CD4-positive, alpha-beta T cell treated with Interleukin-21 for 1 hour (primary cell): ENCODE results near the gene CCDC15.
A peak's percentile ranks its signal among the peaks of the same experiment; 100 is the strongest.
"Not testable (repeated sequence)": the region's sequence is repeated elsewhere in the genome, so short reads cannot be mapped to it uniquely, and the experiment has no call there.

Experiments
- DNase-seq: peaks from one replicate; pipeline ENCODE4 v3.0.0-alpha.2; 2020

The CCDC15 gene

DNA sequence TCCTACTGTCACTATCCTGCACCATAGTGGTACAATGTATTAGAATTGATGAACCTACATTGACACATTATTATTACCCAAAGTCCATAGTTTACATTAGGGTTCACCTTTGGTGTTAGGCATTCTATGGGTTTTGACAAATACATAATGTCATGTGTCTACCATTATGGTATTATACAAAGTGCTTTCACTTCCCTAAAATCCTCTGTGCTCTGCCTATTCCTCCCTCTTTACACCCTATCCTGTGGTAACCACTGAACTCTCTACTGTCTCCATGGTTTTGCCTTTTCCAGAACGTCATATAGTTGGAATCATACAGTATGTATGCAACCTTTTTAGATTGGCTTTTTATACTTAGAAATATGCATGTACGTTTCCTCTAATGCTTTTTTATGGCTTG, 51.5 kb downstream of the CCDC15 start:
- no peak for DNase-seq

DNA sequence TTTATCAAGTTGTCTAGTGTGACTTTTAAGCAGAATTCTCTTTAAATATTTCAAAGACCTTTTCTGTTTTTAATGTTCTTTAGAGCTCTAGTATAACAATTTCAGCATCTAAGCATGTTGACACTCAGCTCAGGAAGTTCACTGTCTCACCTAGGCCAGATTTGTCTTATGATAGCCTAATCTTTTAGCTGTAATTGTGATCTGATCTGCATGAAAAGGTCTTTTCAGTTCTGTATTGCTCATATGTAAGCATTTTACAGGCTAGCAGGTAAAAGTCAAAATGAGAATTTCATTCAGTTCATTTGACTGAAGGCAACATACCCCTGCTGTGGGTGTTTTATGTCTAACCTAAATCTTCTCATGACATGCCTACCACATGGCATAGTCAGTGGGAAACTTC, 62.4 kb downstream of the CCDC15 start:
- no peak for DNase-seq

DNA sequence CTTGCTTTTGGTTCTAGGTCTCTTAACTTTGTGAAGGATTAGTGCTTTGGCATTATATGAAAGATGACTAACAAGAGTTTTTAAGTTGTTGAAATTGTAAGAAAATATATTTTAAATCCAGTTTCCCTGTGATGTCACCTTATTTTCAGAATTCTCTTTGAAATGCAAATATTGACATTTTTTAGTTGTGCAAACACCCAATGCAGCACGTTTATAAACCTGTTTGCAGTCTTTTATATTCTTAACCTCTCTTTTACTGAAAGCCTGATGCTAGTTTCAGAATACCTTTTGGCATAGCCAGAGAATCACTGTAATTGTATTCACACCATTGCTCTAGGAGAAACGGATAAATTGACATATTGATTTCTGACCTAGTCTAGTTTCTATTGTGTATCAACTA, 66.3 kb downstream of the CCDC15 start:
- DNase-seq = no peak

DNA sequence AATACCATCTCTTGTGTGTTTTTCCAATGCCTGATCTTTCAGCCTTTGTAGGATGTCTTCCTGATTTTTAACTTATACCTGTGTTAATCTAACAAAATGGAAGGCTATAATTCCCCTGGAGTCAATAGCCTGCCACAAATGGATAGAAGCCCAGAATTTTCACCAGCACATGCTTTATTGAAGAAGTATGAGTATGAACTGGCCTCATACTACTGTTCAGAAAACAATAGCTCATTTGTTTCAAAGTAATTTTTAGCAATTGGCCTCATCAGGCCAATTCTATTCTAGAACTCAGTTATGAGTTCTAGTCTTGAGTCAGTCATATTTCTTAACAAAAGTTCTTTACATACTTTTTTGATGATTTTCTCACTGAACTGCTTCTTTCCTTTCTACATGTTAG, 68.5 kb downstream of the CCDC15 start:
- no peak for DNase-seq

DNA sequence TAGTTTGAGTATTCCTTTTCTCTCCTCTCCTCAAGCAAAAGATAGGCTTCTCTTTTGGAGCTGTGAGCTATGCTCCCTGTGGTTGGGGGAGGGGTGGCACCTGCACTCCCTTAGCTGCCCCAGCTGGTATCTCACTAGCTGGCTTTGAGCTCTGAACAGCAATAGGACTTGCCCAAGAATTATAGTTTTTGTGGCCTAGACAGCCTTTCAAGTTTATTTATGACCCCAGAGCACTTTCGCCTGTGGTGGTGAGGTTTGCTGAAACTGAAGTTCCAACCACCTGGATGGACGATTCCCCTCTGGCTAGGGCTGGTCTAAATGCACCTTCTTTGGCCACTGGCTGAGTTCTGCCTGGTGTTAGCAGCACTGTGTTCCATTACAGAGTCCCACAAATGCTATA, 72.0 kb downstream of the CCDC15 start:
- DNase-seq = no peak

DNA sequence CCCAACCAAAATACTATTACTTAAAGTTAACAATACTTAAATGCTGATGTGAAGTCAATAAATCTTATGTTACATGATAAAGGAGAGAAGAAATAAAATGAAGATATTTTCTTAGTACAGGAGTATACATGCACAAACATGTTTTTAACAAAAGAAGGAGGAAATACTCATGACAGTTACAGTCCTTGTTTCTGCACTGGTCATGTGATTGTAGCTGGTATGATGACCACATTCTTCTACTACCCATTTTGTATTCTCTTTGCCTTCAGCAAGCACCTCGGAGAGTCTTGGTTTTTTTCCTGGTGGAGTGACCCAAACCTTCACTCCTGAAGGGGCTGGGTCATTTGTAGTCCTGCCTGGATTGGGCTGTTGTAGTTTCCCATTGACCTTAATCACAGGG, 75.4 kb downstream of the CCDC15 start:
- not testable (repeated sequence) for DNase-seq

DNA sequence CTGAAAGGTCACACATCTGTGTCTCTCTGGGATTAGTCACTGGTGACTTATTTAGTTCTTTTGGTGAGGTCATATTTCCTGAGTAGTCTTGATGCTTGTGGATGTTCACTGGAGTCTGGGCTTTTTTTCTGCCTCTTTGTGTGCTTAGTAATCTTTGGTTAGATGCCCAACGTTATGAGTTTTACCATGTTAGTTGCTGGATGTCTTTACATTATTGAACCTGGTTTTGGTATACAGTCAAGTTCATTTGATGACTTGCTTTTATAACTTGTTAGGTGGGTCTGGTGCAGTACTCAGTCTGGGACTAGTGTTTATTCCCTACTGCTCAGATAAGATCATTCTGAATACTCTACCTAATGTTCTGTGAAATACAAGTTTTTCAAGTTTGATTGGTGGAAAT, 82.9 kb downstream of the CCDC15 start:
- DNase-seq = no peak

DNA sequence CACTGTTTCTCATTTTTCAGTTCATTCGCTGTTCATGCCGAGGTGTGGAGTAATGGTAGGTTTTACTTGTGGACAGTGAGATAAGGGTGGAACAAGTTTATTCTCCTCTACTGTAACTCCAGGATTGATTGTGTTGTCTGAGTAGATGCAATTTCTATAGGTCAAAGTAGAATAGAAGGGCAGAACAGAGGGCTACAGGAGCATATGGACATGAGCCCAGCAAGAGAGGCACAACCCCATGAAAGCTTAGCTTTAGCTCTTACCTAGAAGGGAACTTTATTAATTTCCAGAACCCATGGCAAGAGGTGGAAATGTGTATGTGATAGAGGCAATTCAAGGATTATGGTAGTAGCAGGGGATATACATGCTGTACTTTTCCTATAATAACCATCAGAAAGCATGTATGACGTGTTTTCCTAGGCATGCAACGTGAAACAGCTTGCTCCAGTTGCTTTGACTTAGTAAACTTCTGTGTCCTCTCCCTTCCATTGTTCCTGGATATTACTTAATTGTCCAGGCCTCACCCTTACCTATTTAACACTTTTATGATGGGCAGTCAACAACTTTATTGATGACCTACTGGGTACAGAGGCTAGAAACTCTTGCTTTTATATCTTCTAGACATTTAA, 95.3 kb downstream of the CCDC15 start:
- DNase-seq = no peak

DNA sequence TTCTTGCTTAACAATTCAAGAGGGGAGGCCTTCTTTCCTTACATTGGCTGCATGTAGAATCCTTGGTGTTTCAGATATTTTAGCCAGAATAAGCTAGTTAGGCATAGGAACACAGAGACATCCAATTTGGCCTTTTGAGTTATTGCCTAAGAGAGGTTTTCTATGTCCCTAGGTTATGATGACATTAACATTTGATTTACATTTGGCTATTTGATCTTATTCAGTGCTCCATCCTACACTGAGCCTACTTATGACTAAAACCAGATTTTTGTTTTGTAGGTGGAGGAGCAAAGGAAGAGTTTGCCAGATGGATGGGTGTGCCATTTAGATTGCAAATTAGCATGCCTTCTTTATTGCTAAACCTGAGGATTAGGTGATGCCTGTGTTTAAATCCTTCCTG, 98.0 kb downstream of the CCDC15 start:
- DNase-seq = no peak

DNA sequence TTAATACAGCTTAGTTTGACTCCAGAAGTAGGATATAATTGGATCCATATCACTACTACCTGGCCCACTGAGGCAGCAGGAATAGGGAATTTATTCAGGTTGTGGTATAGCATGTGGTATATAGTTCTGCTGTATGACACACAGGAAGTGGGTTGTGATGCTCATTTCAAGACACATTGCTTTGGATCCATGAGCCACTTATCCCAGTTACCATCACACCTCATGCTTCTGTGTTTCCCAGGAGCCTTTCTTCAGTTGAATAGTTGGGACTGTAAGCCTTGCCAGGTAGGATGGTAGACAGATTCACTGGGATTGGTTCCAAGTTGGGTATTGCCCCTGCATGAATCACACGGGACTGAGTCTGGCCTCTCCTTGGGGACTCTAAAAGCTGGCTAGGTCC, 99.2 kb downstream of the CCDC15 start:
- DNase-seq = no peak

DNA sequence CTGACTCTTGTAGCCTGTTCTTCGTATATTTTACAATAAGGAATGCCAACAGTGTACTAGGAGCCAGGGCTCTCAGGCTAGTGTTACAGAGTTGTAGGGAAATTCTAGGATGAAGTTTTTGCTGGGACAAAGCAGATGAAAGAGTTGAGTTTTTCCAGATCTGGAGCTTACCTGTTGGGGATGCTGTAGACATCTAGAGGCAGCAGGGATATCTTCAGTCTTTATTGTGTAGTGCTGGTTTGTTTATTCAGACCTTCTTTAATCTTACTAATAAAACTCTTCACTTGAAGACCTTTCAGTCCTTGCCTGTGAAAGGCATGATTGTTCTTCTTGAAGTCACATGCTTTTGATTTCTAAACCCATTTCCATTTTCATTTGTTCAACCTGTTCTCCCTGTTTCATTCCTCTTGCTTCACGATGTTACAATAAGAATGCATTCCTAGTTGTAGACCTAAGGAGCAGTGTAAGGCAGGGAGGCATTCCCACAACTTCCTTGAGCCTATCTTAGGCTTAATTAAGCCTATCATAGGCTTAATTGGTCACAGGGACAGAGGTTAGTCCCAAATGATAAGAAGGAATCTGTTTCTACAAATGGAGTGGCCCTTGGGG, 101.2 kb downstream of the CCDC15 start:
- DNase-seq = no peak

DNA sequence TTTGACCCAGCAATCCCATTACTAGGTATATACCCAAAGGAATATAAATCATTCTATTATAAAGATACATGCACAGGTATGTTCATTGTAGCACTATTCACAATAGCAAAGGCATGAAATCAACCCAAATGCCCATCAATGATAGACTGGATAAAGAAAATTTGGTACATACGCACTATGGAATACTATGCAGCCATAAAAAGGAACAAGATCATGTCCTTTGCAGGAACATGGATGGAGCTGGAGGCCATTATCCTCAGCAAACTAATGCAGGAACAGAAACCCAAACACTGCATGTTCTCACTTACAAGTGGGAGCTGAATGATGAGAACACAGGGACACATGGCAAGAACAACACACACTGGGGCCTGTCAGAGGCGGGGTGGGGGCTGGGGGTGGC, 102.1 kb downstream of the CCDC15 start:
- not testable (repeated sequence) for DNase-seq

DNA sequence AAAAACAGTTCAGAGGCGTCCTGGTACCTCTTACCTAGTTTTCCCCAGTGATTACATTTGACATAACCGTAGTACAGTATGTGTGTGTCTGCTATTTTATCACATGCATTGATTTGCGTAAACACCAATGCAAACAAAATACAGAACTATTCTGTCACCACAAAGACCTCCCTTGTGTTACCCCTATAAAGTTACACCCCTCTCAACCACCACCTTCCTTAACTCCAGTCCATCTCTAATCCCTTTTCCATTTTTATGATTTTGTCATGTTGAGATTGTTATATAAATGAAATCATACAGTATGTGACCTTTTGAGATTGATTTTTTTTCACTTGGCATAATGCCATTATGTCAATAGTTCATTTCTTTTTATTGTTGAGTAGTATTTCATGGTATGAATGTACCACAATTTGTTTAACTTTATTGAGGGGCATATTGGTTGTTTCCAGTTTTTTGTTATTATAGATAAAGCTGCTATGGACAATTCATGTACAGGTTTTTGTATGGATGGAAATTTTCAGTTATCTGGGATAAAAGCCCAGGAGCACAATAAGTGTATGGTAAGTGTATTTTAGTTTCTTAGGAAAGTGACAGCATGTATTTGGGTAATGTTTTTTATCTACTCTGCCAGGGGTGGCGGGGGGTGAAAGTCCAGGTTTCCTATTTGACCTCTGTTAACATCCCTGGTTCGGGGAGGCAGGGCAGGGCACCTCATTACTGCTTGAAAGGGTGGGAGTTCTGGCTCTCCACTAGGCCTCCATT, 103.1 kb downstream of the CCDC15 start:
- no peak for DNase-seq

DNA sequence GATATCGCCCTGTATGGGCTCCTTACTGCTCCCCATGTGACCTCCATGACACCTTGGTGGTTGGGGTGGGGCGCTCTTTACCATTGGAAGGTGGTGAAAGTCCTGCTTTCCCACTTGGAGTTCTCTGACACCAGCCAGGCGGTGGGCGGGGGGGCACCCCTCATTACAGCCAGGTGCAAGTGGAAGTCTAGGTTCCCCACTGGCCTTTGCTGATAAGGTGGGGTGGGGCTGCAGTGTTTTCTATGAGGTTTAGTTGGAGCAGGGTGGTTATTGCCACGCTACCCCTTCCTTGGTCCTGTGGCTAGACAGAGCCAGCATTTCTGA, 103.7 kb downstream of the CCDC15 start:
- no peak for DNase-seq

DNA sequence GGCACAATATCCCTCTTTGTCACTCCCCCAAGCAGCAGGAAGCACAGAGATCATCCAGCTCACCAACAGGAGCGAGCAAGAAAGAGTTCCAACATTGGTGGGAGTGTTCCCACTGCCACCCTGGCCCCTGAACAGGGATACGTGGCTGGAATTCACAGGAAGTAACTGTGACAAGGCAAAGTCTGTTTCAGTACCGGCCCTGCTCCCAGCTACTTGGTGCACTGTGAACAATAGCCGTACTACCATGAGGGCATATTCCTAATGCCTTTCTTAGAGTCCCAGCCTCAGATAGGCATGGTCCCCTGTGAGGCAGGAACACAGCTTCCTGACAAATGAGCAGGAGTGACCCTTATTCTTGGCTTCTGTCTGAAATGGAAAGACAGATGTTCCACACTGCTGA, 107.3 kb downstream of the CCDC15 start:
- DNase-seq = no peak

DNA sequence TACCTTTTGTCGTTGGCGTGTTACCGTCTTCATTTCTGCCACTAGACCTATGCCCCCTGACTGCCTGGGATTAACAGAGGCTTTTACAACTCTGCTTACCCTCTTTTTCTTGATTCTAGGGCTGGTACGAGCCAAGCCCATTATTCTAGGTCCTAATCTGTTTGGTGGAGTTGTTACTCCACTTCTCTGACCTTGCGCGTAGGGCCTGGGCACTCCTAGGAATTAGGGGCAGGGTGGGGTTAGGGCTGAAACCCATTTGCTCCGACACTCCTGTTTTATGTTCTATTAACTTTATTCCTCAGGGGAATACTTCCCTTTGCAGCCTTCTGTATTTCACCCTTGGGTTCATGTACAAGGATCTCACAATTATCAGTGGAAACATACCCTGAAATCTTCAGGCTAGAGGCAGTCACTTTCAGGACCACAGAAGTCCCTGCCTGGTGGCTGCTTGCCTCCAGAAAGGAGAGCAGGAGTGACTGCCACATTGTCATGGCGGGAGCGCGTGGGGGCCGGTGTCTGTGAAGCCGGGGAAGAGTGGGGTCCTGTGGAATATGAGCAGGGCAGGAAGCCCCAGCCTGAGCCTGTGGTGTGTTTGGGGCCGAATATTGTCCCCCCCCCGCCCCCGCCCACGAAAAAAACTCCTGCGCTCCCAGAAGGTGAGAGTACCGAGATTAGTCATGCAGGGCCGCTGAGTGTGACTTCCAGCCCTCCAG, 108.4 kb downstream of the CCDC15 start:
- no peak for DNase-seq

DNA sequence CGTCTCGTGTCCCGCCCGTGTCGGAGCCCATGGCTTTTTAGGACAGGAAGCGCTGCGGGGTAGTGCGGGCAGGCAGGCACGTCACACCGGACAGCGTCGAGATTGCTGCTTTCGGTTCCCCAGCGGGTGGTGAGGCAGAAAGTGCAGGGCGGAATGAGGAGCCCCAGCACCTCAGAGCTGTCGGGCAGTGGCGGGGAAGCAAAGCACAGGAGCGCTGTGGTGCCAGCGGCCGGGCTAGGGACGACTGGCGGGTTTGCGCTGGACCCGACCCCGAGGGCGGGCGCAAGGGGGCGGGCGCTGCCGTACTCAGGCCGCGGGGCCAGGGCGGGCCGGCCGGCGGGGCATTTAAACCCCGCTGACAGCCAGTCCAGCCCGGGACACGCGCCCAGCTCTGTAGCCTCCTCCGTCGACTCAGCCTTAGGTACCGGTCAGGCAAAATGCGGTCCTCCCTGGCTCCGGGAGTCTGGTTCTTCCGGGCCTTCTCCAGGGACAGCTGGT, 109.0 kb downstream of the CCDC15 start, which contains the start of gene SLC37A2:
SLC37A2 (plus strand) TSS at position 375 of the 498 bp plus-strand sequence; CDS start at position 438, 63 bp downstream.
- peak; percentile 52 for DNase-seq

DNA sequence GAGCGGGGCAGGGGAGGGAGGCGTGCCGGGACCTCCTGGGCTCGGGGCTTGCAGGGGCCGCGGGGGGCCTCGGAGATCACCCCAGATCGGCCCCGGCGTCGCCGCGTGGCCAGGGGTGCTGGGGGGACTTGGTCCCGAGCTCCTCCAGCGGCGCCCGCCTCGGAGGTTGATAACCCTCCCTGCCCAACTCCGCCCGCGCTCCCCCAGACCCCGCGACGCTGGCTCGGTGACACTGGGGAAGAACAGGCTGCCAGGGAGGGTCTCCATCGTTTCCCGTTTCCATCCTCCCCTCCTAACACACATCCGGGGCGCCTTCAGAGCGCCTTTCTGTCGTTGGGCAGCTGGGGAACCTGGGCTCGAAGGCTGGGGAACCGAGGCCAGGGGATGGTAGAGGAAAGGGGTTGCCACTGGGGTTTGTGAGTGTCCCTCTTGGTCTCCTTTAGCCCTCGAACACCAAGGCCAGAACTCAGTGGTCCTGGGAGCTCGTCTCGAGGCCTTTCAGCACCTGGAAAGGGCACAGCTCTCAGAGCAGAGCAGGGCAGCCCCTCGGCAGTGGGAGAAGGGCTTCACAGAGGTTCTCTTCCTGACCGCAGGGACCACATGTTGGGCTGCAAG, 109.5 kb downstream of the CCDC15 start:
- no peak for DNase-seq

DNA sequence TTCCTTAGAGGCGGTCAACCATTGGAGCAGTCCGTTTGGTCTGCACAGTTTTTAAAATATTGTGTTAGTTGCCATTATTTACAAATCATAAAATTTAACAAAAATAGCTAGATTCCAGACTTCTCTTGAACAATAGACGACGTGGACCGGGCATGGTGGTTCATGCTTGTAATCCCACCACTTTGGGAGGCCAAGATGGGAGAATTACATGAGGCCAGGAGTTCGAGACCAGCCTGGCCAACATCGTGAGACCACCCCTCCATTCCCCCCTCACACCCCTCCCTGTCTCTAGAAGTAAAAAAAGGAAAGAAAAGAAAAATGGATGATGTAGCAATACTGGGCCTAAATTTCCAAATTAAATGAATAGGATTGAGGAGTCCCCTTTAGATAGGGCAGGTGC, 110.1 kb downstream of the CCDC15 start:
- no peak for DNase-seq

DNA sequence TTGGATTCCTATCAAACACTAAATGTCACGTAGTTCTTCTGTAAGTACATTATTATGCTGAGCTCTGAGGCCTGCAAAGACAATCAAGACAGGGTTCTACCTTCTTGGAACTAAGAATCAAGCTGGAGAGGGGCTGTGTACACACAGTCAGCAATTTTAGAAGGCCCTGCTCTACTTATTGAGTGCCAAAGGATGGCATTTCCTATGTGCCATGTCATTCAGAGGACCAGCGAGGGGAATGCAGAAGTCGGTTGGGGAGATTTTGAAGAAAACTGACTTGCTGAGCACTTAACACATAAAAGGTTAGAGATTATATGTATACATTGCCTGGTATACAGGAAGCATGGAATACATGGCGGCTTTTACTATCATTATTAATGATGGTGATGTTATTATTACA, 114.4 kb downstream of the CCDC15 start:
- DNase-seq = no peak

DNA sequence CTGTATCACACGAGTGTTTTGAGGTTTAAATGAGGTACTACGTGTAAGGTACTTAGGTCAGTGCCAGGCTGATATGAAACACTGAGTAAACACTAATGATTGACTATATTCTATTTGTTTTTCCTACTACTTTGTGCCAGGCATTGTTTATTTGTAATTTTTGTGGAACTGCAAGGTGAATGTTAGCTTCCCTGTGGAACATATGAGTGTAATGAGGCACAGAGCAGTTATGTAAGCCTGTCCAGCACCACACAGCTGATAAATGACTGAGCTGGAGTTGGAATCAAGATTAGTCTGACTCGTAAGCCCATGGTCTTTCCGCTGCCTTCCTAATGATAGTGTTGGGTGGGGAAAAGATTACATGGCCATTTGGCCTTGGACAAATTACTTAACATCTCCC, 115.0 kb downstream of the CCDC15 start:
- no peak for DNase-seq

DNA sequence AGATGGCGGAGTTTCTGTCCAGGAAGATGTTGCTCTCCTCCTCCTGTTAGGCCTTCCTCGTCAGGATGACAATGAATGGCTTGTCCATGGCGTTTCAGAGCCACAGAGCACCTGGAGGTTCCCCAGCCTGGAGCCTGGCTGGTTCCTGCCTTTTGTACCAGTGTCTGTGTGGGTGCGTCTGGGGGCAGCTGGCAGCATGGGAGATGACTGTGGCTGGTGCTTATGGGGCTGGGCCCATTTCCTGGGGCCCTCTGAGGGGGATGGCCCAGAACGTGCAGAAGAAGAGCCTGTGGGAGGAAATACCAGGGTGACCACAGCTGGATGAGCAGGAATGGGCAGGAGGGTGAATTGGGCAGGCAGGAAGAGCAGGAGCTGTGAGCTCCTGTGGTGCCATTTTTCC, 115.8 kb downstream of the CCDC15 start:
- no peak for DNase-seq

DNA sequence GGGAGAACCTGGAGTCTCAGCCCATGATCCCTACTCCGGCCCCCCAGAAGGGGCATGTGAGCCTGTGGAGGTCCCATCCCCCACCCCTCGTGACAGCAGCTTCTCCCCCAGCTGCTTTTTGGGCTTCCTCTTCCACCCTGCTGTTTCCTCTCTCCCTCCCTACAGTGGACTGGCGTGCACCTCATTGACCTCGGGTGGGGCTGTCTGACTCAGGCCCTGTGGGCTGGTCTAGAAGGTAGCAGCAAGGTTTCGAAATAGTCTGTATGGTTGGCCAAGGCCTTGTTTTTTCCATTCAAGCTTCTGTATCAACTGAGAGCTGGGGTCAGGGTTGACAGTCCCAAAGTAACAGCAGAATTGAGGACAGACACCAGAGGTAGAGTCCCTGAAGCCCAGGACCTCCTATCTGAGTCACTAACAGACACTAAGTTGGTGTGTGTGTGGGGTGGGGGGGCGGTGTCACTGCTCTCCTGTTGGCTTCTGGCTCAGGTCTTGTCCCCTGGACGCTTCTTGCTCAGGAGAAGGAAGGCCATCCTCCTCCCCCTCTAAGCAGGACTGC, 116.8 kb downstream of the CCDC15 start:
- peak; percentile 33 for DNase-seq
